GM18858 (cell line): ENCODE measurements around the gene RMDN2.
A peak's percentile ranks its signal among the peaks of the same experiment; 100 is the strongest.
"Not testable (repeated sequence)": the region's sequence is repeated elsewhere in the genome, so short reads cannot be mapped to it uniquely, and the experiment has no call there.

Experiments
- ATAC-seq: cut with Tn5 transposase; IDR thresholded peaks from one replicate; pipeline ENCODE4 v1.9.1; 2021; ENCODE audit not compliant: unreplicated experiment

Gene RMDN2

DNA sequence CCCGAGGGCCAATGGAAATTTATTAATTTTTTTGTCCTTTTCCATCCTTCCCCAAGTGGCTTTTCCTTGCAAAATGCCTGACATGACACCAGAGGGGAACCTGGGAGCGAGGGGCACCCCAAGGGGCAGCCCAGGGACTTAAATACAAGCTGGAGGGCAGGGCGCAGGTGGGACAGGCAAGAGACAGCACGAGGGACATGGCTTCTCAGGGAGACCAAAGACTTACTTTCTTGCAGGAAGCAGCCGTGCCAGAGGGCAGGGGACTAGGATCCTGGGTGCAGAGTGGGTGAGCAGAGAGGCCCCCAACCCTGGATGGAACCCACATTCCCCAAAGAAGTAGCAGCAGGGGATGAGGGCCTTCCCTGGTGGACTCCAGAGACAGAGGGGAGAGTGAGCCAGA lies 5.3 kb downstream of the RMDN2 start:
- not testable (repeated sequence) for ATAC-seq

GRCh38 chr2:37932873-37933272 lies 7.8 kb downstream of the RMDN2 start:
- ATAC-seq = not testable (repeated sequence)

DNA sequence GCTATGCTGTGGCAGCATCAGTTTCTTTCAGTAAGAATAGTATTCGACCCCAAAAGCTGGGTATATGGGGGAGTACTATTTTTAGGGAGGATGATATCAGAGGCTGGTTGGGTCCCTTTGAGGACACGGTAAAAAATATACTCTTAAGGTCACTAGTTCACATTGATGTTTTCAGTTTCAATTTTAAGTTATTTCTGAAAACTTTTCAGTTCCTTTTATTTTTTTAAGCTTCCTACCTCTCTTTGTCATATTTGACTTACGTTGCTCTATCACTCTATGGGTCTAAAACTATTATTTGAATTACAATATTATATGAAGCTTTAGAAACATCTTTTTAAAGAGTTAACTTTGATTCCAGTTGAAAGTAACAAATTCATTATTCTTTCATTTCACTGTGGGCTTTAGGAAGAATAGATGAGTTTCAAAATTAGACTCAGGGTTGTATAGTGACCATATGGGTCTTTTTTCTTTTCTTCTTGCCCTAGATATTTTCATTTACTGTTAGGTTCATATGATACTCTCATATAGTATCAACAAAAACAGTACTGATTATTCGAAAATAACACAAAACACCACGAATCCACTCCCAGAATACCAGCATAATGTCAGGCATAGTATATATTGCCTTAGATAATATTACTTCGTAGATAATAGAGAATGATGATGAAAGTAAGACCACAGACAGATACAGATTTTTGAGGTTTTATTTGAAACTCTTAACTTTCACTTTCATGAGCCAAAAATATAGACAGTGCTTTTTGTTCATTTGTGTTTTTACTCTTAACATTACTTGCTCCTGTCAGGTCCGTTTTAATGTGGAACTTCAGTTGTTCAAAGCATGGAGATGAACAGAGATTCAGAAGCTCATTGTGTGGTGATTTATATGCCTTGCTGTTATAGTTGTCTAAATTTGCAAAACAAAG lies 9.8 kb downstream of the RMDN2 start:
- peak; percentile 86 for ATAC-seq

GRCh38 chr2:37937568-37937967 lies 12.5 kb downstream of the RMDN2 start:
- not testable (repeated sequence) for ATAC-seq

DNA sequence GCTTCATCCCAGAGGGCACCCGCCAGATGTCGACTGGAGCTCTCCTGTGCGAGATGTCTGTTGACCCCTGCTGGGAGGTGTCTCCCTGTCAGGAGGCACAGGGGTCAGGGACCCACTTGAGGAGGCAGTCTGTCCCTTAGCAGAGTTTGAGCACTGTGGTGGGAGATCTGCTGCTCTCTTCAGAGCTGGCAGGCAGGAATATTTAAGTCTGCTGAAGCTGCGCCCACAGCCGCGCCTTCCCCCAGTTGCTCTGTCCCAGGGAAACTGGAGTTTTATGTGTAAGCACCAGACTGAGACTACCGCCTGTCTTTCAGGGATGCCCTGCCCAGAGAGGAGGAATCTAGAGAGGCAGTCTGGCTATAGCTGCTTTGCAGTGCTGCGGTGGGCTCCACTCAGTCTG lies 16.2 kb downstream of the RMDN2 start:
- ATAC-seq = not testable (repeated sequence)

- ATAC-seq = no peak
Measured at GRCh38 chr2:37944268-37944667, 19.2 kb downstream of the RMDN2 start.

- no peak for ATAC-seq
Measured at GRCh38 chr2:37947306-37947705, 22.2 kb downstream of the RMDN2 start.

GRCh38 chr2:37962018-37962739 lies 37.1 kb downstream of the RMDN2 start:
- not testable (repeated sequence) for ATAC-seq

DNA sequence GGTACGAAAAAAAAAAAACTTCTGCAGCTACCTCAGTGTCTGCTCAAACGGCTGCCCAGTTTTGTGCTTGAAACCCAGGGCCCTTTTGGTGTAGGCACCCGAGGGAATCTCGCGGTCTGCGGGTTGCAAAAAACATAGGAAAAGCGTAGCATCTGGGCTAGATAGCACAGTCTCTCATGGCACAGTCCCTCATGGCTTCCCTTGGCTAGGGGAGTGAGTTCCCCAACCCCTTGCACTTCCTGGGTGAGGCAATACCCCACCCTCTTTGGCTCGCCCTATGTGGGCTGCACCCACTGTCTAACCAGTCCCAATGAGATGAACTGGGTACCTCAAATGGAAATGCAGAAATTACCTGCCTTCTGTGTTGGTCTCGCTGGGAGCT lies 37.6 kb downstream of the RMDN2 start:
- ATAC-seq = not testable (repeated sequence)

DNA sequence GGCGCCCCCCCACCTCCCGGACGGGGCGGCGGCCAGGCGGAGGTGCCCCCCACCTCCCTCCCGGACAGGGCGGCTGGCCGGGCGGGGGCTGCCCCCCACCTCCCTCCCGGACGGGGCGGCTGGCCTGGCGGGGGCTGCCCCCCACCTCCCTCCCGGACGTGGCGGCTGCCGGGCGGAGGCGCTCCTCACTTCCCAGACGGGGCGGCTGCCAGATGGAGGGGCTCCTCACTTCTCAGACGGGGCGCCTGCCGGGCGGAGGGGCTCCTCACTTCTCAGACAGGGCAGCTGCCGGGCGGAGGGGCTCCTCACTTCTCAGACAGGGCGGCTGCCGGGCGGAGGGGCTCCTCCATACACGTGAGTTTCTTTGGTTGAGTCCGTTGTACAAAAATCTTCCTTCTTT lies 38.8 kb downstream of the RMDN2 start:
- not testable (repeated sequence) for ATAC-seq

- ATAC-seq = no peak
Measured at GRCh38 chr2:37966326-37966725, 41.2 kb downstream of the RMDN2 start.

DNA sequence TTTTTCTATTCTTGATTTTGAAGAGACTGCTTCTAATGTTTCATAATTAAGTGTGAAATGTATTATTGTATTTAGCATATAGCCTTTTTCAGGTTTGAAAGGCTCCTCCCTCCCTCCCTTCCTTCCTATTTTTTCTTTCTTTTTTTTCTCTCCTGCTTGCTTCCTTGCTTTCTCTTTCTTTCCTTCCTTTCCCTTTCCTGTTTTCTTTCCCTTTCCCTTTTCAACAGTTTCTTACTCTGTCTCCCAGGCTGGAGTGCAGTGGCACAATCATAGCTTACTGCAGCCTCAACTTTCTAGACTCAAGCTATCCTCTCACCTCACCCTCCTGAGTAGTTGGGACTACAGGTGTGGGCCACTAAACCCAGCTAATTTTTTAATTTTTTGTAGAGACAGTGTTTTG lies 44.6 kb downstream of the RMDN2 start:
- no peak for ATAC-seq

- no peak for ATAC-seq
Measured at GRCh38 chr2:37971971-37972370, 46.9 kb downstream of the RMDN2 start.

GRCh38 chr2:37973615-37974353 lies 48.7 kb downstream of the RMDN2 start:
- ATAC-seq = no peak

GRCh38 chr2:37975808-37976207 lies 50.7 kb downstream of the RMDN2 start:
- ATAC-seq = no peak

- no peak for ATAC-seq
Measured at GRCh38 chr2:37976411-37976810, 51.3 kb downstream of the RMDN2 start.

DNA sequence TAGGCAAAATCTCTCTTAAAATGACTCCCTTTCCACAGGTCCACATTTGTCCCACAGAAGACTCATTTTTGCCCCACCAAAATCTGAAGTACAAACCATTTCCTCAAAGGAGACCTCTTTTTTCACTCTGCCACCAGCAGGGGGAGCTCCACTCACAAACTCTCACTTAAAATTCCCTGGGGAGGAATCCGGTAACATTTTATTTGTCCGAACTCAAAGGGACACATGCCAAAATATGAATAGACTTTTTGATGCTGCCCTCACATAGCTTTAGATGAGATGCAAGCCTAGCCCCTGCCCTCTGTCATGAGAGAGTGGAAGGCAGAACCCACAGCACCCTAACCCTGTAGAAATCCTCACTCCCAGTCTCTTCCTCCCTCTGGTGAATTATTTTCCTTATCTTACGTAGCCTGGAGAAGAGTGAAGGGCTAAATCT lies 57.1 kb downstream of the RMDN2 start:
- ATAC-seq = no peak

DNA sequence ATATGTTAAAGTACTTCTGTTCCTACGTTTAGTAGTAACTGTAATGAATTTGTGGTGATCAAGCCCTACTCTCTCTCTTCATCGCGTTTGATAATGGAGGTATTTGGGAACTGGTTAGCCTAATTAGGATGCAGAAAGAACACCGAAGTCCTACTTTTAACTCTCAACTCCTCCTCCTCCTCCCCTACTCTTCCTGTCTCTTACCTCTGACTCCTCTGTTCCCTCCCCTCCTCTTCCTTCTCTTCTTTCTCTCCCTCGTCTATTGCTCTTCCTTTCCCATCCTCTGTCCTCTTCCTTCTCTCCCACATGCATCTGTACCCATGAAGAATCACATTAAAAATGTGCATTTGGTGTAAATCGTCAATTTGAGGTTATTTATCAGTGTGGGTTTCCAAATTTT lies 57.8 kb downstream of the RMDN2 start:
- ATAC-seq = no peak

DNA sequence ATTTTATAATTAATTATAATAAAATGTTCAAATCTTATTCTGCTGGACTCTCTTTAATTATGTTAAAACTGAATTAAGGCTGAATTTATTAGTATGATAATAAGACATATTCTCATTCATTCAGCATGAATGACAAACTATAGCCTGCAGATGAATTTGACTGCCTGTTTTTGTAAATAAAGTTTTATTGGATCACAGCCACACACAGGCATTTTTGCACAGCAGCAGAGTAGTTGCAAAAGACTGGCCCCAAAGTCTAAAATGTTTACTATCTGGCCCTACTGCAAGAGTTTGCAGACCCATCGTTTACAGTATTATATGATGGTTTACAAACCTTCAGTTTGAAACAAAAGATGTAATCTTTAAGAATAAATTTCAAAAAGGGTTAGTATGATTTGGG lies 58.6 kb downstream of the RMDN2 start:
- no peak for ATAC-seq

DNA sequence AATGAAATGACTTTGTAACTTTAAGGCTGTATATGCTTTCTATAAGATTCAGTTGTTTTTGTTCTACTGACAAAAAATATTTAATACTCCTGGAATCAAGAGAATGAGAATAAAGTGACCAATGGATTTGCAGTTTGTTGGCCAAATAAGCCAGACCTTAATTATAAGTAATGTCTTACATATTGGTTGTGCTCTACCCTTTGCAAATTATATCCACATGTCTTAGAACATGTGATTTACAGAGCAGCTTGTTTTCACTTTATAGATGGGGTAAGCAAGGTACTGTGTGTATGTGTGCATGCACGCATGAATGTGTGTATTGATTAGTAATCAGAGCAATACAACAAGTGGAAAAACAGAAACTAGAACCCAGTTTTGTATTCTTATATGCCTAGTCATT lies 59.1 kb downstream of the RMDN2 start:
- ATAC-seq = no peak

- no peak for ATAC-seq
Measured at GRCh38 chr2:37984589-37984988, 59.5 kb downstream of the RMDN2 start.
